NT2/D1 (cell line): Measurements from ENCODE around the gene DHX15.

ENCODE experiments used
- SUZ12 ChIP-seq: IDR thresholded peaks from 2 replicates; pipeline ENCODE4 v1.6.1; 2011; ENCODE audit not compliant: insufficient read length, insufficient read depth; ENCODE audit errors: extremely low read depth
- YY1 ChIP-seq: IDR thresholded peaks from 2 replicates; pipeline ENCODE4 v1.6.1; 2011; ENCODE audit not compliant: insufficient read length, insufficient read depth
- ZNF274 ChIP-seq: IDR thresholded peaks from 2 replicates; pipeline ENCODE4 v1.6.1; 2011; ENCODE audit warnings: mild to moderate bottlenecking, low read depth, low read length

DNA sequence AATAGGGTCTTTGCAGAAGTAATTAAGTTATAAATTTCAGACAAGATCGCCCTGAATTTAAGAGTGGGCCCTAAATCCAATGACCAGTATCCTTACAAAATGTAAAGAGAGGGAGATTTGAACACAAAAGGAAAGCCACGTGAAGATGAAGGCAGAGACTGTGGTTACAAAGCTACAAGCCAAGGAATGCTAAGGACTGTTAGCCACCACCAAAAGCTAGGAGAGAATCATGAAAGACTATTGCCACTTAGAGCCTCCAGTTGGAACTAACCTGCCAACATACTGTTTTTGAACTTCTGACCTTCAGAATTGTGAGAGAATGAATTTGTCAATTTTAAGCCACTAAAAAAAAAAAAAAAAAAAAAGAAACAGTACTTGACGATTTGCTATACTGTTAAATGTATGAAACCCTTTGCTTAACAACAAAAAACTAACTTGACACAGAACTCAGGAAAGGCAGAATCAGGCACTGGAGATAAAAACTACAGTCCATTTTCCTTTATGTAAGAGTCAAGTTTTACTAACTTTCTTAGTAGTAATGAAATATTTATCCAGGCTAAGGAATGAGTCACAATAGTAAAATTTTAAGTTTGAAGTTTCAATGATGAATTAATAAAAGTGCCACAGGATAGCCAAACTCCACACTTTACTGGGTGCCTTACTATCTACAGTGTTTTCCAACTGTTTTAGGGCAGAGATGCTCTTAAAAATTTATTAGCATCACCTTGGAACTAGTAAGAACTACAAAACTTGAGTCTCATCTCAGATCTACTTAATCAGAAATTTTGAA is 25.1 kb downstream of the DHX15 start:
- no peak for TF ChIP-seq YY1
- TF ChIP-seq ZNF274 = no peak
- TF ChIP-seq SUZ12 = no peak
